WERI-Rb-1 (cell line): ENCODE results near the gene POLR1A.

Experiments used
- DNase-seq: peaks from one replicate; pipeline ENCODE4 v3.0.0-alpha.2; 2020
- H3K27ac ChIP-seq: fragments of 250-450 bp; sonication (Bioruptor Pico); 2 replicates; pipeline ENCODE4 v1.5.1; 2020; ENCODE audit warnings: mild to moderate bottlenecking, moderate library complexity
- H3K27me3 ChIP-seq: fragments of 250-450 bp; sonication (Bioruptor Pico); 2 replicates; pipeline ENCODE4 v1.5.1; 2021; ENCODE audit warnings: mild to moderate bottlenecking, low read depth, moderate library complexity; ENCODE audit not compliant: insufficient read depth, severe bottlenecking
- H3K36me3 ChIP-seq: fragments of 250-450 bp; sonication (Bioruptor Pico); 2 replicates; pipeline ENCODE4 v1.5.1; 2020; ENCODE audit warnings: mild to moderate bottlenecking, moderate library complexity
- H3K4me3 ChIP-seq: 2 replicates; pipeline ENCODE4 v1.5.1; 2011; ENCODE audit warnings: low read depth, mild to moderate bottlenecking, control low read depth, low read length
- H3K9me3 ChIP-seq: fragments of 250-450 bp; sonication (Bioruptor Pico); 2 replicates; pipeline ENCODE4 v1.5.1; 2021; ENCODE audit warnings: mild to moderate bottlenecking, moderate library complexity; ENCODE audit not compliant: severe bottlenecking
- TF ChIP-seq, protein P1 (sequence below): IDR thresholded peaks from 2 replicates; pipeline ENCODE4 v1.5.1; 2011; ENCODE audit warnings: low read depth, mild to moderate bottlenecking, control low read depth, inconsistent platforms, low read length

The POLR1A gene

DNA sequence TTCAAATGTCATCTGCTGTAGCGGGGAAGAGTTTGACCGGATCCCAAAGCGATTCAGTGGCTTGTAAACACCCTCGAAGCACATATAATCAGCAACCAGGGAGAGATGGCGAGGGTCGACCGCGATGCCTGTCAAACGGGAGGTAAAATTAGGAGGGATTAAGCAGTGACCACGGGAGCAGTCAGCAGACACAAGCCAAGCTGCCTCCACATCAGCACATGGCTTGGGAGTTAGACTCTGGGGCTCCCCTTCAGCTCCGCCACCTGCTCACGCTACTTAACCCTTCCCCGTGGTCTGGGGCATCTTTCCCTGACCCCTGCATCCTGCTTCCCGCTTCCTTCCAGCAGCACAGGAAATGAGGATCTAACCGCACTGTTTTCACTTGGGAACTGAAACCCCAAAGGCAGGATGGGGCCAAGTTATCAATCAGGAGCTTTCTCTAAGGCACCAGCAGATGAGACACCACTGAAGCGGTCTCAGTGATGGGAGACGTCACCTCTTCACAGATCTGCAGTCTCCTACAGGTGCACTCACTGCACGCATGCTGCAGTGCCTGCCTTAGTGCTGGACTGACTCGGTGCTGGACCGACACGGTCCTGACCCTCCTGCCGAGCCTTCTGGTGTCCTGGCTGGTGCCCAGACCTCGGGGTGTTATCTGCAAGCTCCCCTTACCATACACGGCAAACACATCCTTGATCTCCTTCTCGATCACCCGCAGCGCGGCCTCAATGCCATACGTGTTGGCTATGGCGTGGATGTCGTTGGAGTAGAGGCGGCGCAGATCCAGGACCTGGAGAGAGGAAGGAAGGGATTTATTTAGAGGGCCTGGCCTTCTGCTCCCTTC, 77.5 kb downstream of the POLR1A start:
- Histone ChIP-seq H3K9me3 (no peaks in the 10 kb centered on the region), H3K4me3 (no peak overlapping the region), H3K27me3 (no peaks in the 10 kb centered on the region), H3K36me3 (peaks cover 88% of the 10 kb centered on the region), H3K27ac (no peak overlapping the region)
- TF ChIP-seq, protein P1, sequence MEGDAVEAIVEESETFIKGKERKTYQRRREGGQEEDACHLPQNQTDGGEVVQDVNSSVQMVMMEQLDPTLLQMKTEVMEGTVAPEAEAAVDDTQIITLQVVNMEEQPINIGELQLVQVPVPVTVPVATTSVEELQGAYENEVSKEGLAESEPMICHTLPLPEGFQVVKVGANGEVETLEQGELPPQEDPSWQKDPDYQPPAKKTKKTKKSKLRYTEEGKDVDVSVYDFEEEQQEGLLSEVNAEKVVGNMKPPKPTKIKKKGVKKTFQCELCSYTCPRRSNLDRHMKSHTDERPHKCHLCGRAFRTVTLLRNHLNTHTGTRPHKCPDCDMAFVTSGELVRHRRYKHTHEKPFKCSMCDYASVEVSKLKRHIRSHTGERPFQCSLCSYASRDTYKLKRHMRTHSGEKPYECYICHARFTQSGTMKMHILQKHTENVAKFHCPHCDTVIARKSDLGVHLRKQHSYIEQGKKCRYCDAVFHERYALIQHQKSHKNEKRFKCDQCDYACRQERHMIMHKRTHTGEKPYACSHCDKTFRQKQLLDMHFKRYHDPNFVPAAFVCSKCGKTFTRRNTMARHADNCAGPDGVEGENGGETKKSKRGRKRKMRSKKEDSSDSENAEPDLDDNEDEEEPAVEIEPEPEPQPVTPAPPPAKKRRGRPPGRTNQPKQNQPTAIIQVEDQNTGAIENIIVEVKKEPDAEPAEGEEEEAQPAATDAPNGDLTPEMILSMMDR = no peak
- no peak for DNase-seq

DNA sequence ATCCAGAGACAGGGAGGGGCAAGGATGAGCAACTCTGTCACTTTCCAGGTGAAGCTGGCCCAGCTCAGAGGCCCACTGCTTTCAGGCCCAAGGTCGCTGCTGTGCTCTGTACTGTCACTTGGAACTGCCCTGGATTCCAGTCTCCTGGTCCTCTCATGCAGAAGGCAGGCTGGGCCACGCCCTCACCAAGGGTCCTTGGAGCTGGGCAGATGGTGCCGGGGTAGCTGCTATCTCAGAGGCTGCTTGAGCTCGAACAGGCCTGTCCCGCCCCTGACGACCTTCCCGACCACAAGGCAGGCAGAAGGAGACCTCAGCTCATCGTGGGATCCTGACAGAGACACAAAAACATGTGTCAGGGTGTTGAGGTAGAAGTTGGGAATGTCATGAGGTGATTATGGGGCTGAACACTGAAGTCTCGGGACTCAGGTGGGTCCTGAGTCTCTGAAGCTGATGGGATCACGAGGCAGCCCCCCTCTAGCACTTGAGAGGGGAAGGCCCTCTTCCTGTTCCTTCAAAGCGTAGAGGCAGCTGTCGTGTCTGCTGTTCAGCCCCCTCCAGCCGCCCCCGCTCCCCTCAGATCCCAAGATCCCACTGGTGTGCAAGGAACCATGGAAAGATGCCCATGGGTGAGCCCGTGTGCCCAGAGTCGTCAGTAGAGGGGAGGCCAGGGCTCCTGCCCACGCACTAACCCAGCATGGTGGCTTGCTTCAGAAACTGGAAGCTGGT, 78.3 kb downstream of the POLR1A start:
- H3K27me3 ChIP-seq = no peaks in the 10 kb centered on the region
- no peak overlapping the region for H3K4me3 ChIP-seq
- no peak overlapping the region for H3K27ac ChIP-seq
- peaks cover 80% of the 10 kb centered on the region for H3K36me3 ChIP-seq
- TF ChIP-seq, protein P1 = no peak
- no peak for DNase-seq
- H3K9me3 ChIP-seq = no peaks in the 10 kb centered on the region

DNA sequence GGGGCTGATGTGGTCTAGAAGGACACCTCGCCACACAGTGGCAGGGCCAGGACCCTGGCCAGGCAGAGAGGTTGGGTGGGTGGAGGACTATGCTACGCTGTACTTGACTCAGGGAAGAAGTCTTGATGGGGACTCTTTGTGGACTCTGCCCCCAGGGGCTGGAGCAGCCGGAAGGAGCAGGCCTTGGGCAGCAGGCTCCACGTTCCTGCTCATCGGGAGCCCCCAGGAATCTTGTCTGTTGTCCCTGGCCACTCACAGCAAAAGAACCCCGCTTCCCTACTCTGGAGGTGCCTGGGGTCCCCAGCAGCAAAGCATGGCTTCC, 79.0 kb downstream of the POLR1A start:
- TF ChIP-seq, protein P1 = no peak
- peaks cover 73% of the 10 kb centered on the region for H3K36me3 ChIP-seq
- no peak for DNase-seq

DNA sequence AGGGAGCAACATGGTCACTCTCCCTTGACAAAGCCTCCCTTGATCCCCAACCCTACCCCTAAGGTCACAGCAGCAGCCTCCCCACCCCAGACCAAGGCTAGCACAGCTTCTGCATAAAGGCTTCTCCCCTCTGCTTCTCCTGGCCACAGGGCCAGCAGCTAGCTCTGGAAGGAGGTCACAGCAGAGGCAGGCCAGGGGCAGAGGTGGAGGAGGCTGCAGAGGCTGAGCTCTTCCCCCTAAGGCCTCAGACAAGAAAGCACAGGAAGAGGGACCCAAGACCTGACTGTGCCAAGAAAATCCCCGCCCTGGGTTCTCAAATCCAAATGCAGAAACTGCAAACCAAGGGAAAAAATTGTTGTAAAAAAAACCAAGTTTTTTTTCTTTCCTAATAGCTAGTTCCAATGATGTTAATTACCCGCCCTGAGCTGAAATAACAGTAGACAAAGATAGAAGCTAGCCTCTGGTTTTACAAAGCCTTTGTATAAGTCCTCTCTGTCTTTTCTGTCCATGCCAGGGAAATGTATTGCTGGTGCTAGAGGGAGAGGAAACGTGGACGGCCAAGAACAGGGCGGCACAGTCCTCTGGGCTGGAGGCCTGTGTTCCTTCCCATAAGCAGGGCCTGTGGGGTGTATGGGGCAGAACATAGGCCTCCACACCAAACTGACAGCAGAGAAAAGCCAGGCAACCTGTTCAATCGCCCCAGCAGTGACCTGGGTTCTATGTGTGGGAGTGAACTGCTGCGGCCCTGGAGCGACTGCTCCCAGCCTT, 79.5 kb downstream of the POLR1A start:
- Histone ChIP-seq H3K27ac (no peak overlapping the region), H3K4me3 (no peak overlapping the region), H3K9me3 (no peaks in the 10 kb centered on the region), H3K27me3 (no peaks in the 10 kb centered on the region), H3K36me3 (peaks cover 68% of the 10 kb centered on the region)
- TF ChIP-seq, protein P1 = no peak
- DNase-seq = no peak

More for the DNA sequence above, 79.0 kb downstream of the POLR1A start:
- no peaks in the 10 kb centered on the region for H3K27me3 ChIP-seq
- H3K27ac ChIP-seq = no peak overlapping the region
- H3K4me3 ChIP-seq = no peak overlapping the region
- no peaks in the 10 kb centered on the region for H3K9me3 ChIP-seq

- TF ChIP-seq, protein P1 = 0 out of 2 replicates have a peak, but pooled peaks have one; percentile 6
- Histone ChIP-seq H3K9me3 (no peaks in the 10 kb centered on the region), H3K36me3 (peaks cover 59% of the 10 kb centered on the region), H3K27ac (no peak overlapping the region), H3K4me3 (no peak overlapping the region), H3K27me3 (no peaks in the 10 kb centered on the region)
- DNase-seq = no peak
These were observed 80.4 kb downstream of the POLR1A start for GRCh38 chr2:86025229-86025820.
